HepG2 (cell line): Measurements from ENCODE around the gene RPL35A. TPM values are rescaled to one million over a fixed set of nuclear protein-coding genes. Genes with fewer than 3 reads are reported as not detected.
A peak's percentile ranks its signal among the peaks of the same experiment; 100 is the strongest.

Experiments
- CBFB ChIP-seq: sonication (generic); formaldehyde crosslinking; IDR thresholded peaks from 2 replicates; pipeline ENCODE4 v1.4.0; 2020; ENCODE audit warnings: missing genetic modification reagents
- CSRNP2 ChIP-seq: sonication (generic); formaldehyde crosslinking; conservative IDR thresholded peaks from 2 replicates; pipeline ENCODE4 v1.8.0; 2022; ENCODE audit warnings: low read depth, missing genetic modification reagents
- DMTF1 ChIP-seq: sonication (generic); formaldehyde crosslinking; IDR thresholded peaks from 2 replicates; pipeline ENCODE4 v1.4.0; 2020; ENCODE audit warnings: mild to moderate bottlenecking, missing genetic modification reagents
- HDAC2 ChIP-seq: sonication (generic); formaldehyde crosslinking; IDR thresholded peaks from 2 replicates; pipeline ENCODE4 v1.4.0; 2020; ENCODE audit warnings: missing genetic modification reagents
- HMG20B ChIP-seq: conservative IDR thresholded peaks from 2 replicates; pipeline ENCODE4 v1.6.1; 2016; ENCODE audit warnings: missing genetic modification reagents, missing compliant biosample characterization
- HMGXB4 ChIP-seq, 2 experiments: sonication (generic) in 1 of 2; formaldehyde crosslinking in 1 of 2; IDR thresholded peaks; 2 replicates each; pipeline versions ENCODE4 v1.4.0 to v1.6.1; 2018 to 2020; ENCODE audit warnings: missing genetic modification reagents in 2 of 2, borderline replicate concordance in 1 of 2, low read depth in 1 of 2, mild to moderate bottlenecking in 1 of 2, missing biosample characterization in 1 of 2
- KMT2A ChIP-seq: sonication (generic); formaldehyde crosslinking; IDR thresholded peaks from 2 replicates; pipeline ENCODE4 v1.4.0; 2020; ENCODE audit warnings: missing genetic modification reagents
- PBX3 ChIP-seq: sonication (generic); formaldehyde crosslinking; IDR thresholded peaks from 2 replicates; pipeline ENCODE4 v1.8.1; 2023; ENCODE audit warnings: missing genetic modification reagents, inconsistent platforms, borderline replicate concordance
- SIN3A ChIP-seq: IDR thresholded peaks from 2 replicates; pipeline ENCODE4 v1.6.1; 2011; ENCODE audit warnings: low read depth, mild to moderate bottlenecking, control low read depth, low read length, borderline replicate concordance
- TRIM22 ChIP-seq: fragments of 450-650 bp; IDR thresholded peaks from 2 replicates; pipeline ENCODE4 v1.6.1; 2017
- ZFP91 ChIP-seq: sonication (generic); formaldehyde crosslinking; IDR thresholded peaks from 2 replicates; pipeline ENCODE4 v1.9.0; 2022; ENCODE audit warnings: missing genetic modification reagents, mild to moderate bottlenecking, borderline replicate concordance
- ZFY ChIP-seq: sonication (generic); formaldehyde crosslinking; IDR thresholded peaks from 2 replicates; pipeline ENCODE4 v1.4.0; 2020; ENCODE audit warnings: missing genetic modification reagents
- ZNF205 ChIP-seq: IDR thresholded peaks from 2 replicates; pipeline ENCODE4 v1.6.1; 2018; ENCODE audit warnings: missing biosample characterization, missing genetic modification reagents
- ZNF430 ChIP-seq: sonication (generic); formaldehyde crosslinking; IDR thresholded peaks from 2 replicates; pipeline ENCODE4 v1.9.0; 2021; ENCODE audit warnings: mild to moderate bottlenecking, missing genetic modification reagents
- ZNF451 ChIP-seq: sonication (generic); formaldehyde crosslinking; IDR thresholded peaks from 2 replicates; pipeline ENCODE4 v1.5.0; 2020; ENCODE audit warnings: mild to moderate bottlenecking, missing genetic modification reagents
- ZNF510 ChIP-seq: sonication (generic); formaldehyde crosslinking; IDR thresholded peaks from 2 replicates; pipeline ENCODE4 v1.4.0; 2020; ENCODE audit warnings: low read depth, mild to moderate bottlenecking, missing genetic modification reagents
- ZNF614 ChIP-seq: IDR thresholded peaks from 2 replicates; pipeline ENCODE4 v1.6.1; 2018; ENCODE audit warnings: missing biosample characterization, missing genetic modification reagents, inconsistent platforms, borderline replicate concordance
- ZNF75D ChIP-seq: sonication (generic); formaldehyde crosslinking; IDR thresholded peaks from 2 replicates; pipeline ENCODE4 v1.8.1; 2023; ENCODE audit warnings: missing genetic modification reagents, mild to moderate bottlenecking, borderline replicate concordance
- polyA plus RNA-seq, 8 experiments: library from polyadenylated mRNA; depleted of rRNA in 3 of 8; stranded (reverse) in 7 of 8; unstranded in 1 of 8; fragments of >200 nt; fragmentation: Illumina TruSeq in 4 of 8; extraction: Trizol in 4 of 8; gene quantifications; 2 replicates each; pipeline versions ENCODE4 v1.2.1 to v1.2.3, GENCODE V29; 2011 to 2016; ENCODE audit warnings: low read depth in 4 of 8, missing spikeins in 1 of 8, mixed read lengths in 1 of 8; ENCODE audit not compliant: insufficient read depth in 1 of 8
- total RNA-seq, 5 experiments: library from RNA; depleted of rRNA; stranded (reverse); fragments of >200 nt; fragmentation: Illumina TruSeq; extraction: Trizol; gene quantifications; 2 replicates each; pipeline ENCODE4 v1.2.3, GENCODE V29; 2016; ENCODE audit warnings: low read depth in 1 of 5

Gene RPL35A
- total and polyA plus RNA-seq, 2 of the 13 experiments (the other 11 are each of a cell fraction or from before 2014, with no cell fraction given): 1,001 to 1,582 TPM

GRCh38 chr3:197959891-197960693 lies 10.1 kb downstream of the RPL35A start, which contains the start of gene LMLN (continued):
- TF ChIP-seq HMGXB4 (CRISPR knock-in tag; IDR thresholded peaks at IDR 0.05; ENCODE audit: borderline replicate concordance in 1 of 2, low read depth in 1 of 2) (peak; percentile 59 to 67; a peak in 3 of 4 replicates), HMG20B (CRISPR knock-in tag) (0 out of 2 replicates have a peak, but pooled peaks have one; percentile 23), ZNF430 (peak; percentile 40; the same call in 1 of the 2 replicates), ZFY (peak; percentile 77), ZNF614 (CRISPR knock-in tag) (peak; percentile 67; the same call in 1 of the 2 replicates), ZNF451 (CRISPR knock-in tag) (peak; percentile 61; the same call in 1 of the 2 replicates), DMTF1 (CRISPR knock-in tag) (no peak), HDAC2 (CRISPR knock-in tag) (peak; percentile 56; the same call in 1 of the 2 replicates), TRIM22 (no peak), KMT2A (peak; percentile 68; the same call in 1 of the 2 replicates), ZFP91 (CRISPR knock-in tag) (peak; percentile 79; the same call in 1 of the 2 replicates), ZNF510 (no peak), PBX3 (CRISPR knock-in tag) (no peak), CSRNP2 (CRISPR knock-in tag) (no peak), ZNF205 (CRISPR knock-in tag) (no peak), ZNF75D (CRISPR knock-in tag) (no peak), SIN3A (peak; percentile 87; the same call in 1 of the 2 replicates), CBFB (CRISPR knock-in tag) (peak; percentile 59; the same call in 1 of the 2 replicates)
